SH-SY5Y (cell line): ENCODE results near the gene AGBL3.

Experiments
- GATA2 ChIP-seq: IDR thresholded peaks from 2 replicates; pipeline ENCODE4 v1.6.1; 2011; ENCODE audit warnings: mild to moderate bottlenecking, low read depth, low read length
- GATA3 ChIP-seq: IDR thresholded peaks from 2 replicates; pipeline ENCODE4 v1.6.1; 2011; ENCODE audit warnings: low read depth, mild to moderate bottlenecking, low read length, moderate library complexity

GRCh38 chr7:134942690-134943466 is 43.4 kb upstream of the AGBL3 start:
- no peak for TF ChIP-seq GATA2
- no peak for TF ChIP-seq GATA3
